ENCODE data around the gene MAP3K14. TPM values are rescaled to one million over a fixed set of nuclear protein-coding genes. Genes with fewer than 3 reads are reported as not detected.
A peak's percentile ranks its signal among the peaks of the same experiment; 100 is the strongest.

Gene MAP3K14
- total and polyA plus RNA-seq, 10 of the 15 experiments (the other 5 are each of a cell fraction or from before 2014, with no cell fraction given), result 2.1 to 33.3 (median 19.7) TPM

DNA sequence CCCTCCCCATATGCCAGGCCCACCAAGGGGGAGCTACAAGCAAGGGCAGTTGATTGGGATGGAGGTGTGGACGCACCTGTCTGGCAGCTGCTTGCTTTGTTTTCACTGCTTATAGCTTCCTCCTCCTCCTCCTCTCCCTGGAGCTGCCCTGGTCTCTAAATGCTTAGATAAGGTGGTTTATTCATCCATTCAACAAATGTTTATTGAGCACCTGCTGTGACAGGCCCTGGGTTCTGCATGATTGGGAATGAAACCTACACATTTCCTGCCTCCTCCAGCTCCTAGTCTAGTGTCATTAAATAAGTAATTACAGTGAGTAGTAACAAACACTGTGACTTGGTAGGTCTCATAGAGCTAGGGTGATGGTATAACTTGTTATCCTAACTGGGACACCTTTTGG is 17.4 kb upstream of the MAP3K14 start:
- H3K27ac ChIP-seq (ENCODE audit: control insufficient read depth, insufficient read depth), result peak overlapping the region; percentile 38; the same call in 1 of the 2 replicates
- in situ Hi-C loops (cut with MboI), result no loop called here
- no peak for TF ChIP-seq BHLHE40 (IDR thresholded peaks at IDR 0.05; ENCODE audit: borderline replicate concordance in 1 of 2, low read depth in 2 of 2, low read length in 1 of 2)
- TF ChIP-seq RUNX3 (IDR thresholded peaks at IDR 0.05; ENCODE audit: low read length), result peak; percentile 26; the same call in 1 of the 2 replicates
- TF ChIP-seq PAX5 (IDR thresholded peaks at IDR 0.05; ENCODE audit: borderline replicate concordance, low read depth, low read length), result 0 out of 2 replicates have a peak, but pooled peaks have one; percentile 32
- 0 out of 2 replicates have a peak, but pooled peaks have one; percentile 20 for TF ChIP-seq TCF12 (IDR thresholded peaks at IDR 0.05; ENCODE audit: low read depth, low read length)
- 0 out of 2 replicates have a peak, but pooled peaks have one; percentile 30 for TF ChIP-seq NFIC (IDR thresholded peaks at IDR 0.05; ENCODE audit: low read depth, low read length)
- DNase-seq (ENCODE audit: low read depth, low spot score) (no peak), ATAC-seq (peak; percentile 4; the same call in 2 of the 3 replicates), FAIRE-seq (peak; percentile 57)
- WGBS (ENCODE audit: insufficient coverage, insufficient replicate concordance, low lambda C conversion rate, missing lambda C conversion rate), result 0% methylated on average over 1 of the region's 1 CpG
- H3K79me2 ChIP-seq (ENCODE audit: control insufficient read depth, insufficient read depth, low read length), result no peaks in the 10 kb centered on the region
- intact Hi-C loops (cut with micrococcal nuclease; ENCODE audit: unreplicated experiment), result no loop called here
- ChIA-PET CTCF (interaction anchor here (0.9 to 1.9 kb wide), 9 partner anchors 9 to 116 kb away, joined by 3 to 7 read pairs (median 3); no protein-coding TSS in a partner anchor), RAD21 (ENCODE audit: unreplicated experiment) (interaction anchor here (0.6 to 2.4 kb wide), 9 partner anchors 17 to 137 kb away, joined by 3 to 22 read pairs (median 3); partner anchors contain the start of gene MAP3K14), SMC1A (ENCODE audit: uncharacterized antibody, unreplicated experiment) (interaction anchor here (0.7 to 2.5 kb wide), 11 partner anchors 12 to 56 kb away, joined by 3 to 15 read pairs (median 5); partner anchors contain the start of gene MAP3K14), POLR2A (interaction anchor here (0.8 to 3.2 kb wide), 4 partner anchors 10 to 23 kb away, joined by 3 to 32 read pairs (median 9); partner anchors contain the start of gene MAP3K14)
- H2AFZ ChIP-seq (ENCODE audit: control insufficient read depth, low read depth, low read length), result no peak overlapping the region
- no peaks in the 10 kb centered on the region for H3K27me3 ChIP-seq (replicated peaks in 1 of 2; ENCODE audit: control insufficient read depth in 2 of 2, insufficient read depth in 2 of 2, low read length in 1 of 2)
- H3K4me2 ChIP-seq (ENCODE audit: control insufficient read depth, insufficient read depth), result peak overlapping the region; percentile 85
- no peaks in the 10 kb centered on the region for H3K9me3 ChIP-seq (replicated peaks; ENCODE audit: control insufficient read depth, insufficient read depth, low read length)
- peaks cover 35% of the 10 kb centered on the region for H3K4me1 ChIP-seq (ENCODE audit: control insufficient read depth, insufficient read depth, low read length)
- H4K20me1 ChIP-seq (ENCODE audit: control insufficient read depth, insufficient read depth), result no peaks in the 10 kb centered on the region
- no TSS peak for BruUV-seq (replicated peaks)
- peak overlapping the region; percentile 3; the same call in 1 of the 2 replicates for H3K4me3 ChIP-seq
- H3K36me3 ChIP-seq (ENCODE audit: control insufficient read depth in 2 of 2, insufficient read depth in 2 of 2, low read length in 1 of 2), result no peaks in the 10 kb centered on the region
- no peak overlapping the region for H3K9ac ChIP-seq (ENCODE audit: control insufficient read depth, insufficient read depth, low read length)

DNA sequence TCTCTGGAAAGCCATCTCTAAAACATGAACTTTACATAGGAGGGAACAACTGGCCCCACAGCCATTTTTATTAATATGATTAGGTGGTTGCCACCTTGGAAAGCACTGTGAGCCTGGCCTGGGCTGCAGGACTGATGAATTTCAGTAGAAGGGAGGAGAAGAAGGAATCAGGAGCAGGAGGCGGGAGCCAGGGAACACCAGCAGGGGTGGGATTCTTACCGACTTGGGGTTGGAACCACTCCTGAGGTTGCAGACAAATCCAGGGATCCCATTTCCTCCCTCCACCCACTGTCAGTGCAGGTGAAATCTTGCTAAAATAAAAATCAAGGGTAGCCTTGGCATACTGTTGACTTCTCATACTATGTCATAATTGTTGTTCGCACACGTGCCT is 16.9 kb upstream of the MAP3K14 start:
- Histone ChIP-seq H4K20me1 (ENCODE audit: control insufficient read depth, insufficient read depth) (no peaks in the 10 kb centered on the region), H3K4me1 (ENCODE audit: control insufficient read depth, insufficient read depth, low read length) (peaks cover 41% of the 10 kb centered on the region), H2AFZ (ENCODE audit: control insufficient read depth, low read depth, low read length) (no peak overlapping the region), H3K9ac (ENCODE audit: control insufficient read depth, insufficient read depth, low read length) (no peak overlapping the region), H3K27ac (ENCODE audit: control insufficient read depth, insufficient read depth) (peak overlapping the region; percentile 38), H3K36me3 (ENCODE audit: control insufficient read depth in 2 of 2, insufficient read depth in 2 of 2, low read length in 1 of 2) (no peaks in the 10 kb centered on the region), H3K9me3 (replicated peaks; ENCODE audit: control insufficient read depth, insufficient read depth, low read length) (no peaks in the 10 kb centered on the region), H3K79me2 (ENCODE audit: control insufficient read depth, insufficient read depth, low read length) (no peaks in the 10 kb centered on the region), H3K4me3 (peak overlapping the region; percentile 3; the same call in 1 of the 2 replicates), H3K27me3 (replicated peaks in 1 of 2; ENCODE audit: control insufficient read depth in 2 of 2, insufficient read depth in 2 of 2, low read length in 1 of 2) (no peaks in the 10 kb centered on the region), H3K4me2 (ENCODE audit: control insufficient read depth, insufficient read depth) (peak overlapping the region; percentile 85)
- no peak for DNase-seq (ENCODE audit: low read depth, low spot score)
- intact Hi-C loops (cut with micrococcal nuclease; ENCODE audit: unreplicated experiment), result no loop called here
- FAIRE-seq, result no peak
- RAD21 ChIA-PET (ENCODE audit: unreplicated experiment), result interaction anchor here (0.6 to 2.4 kb wide), 12 partner anchors 17 to 136 kb away, joined by 3 to 22 read pairs (median 4); partner anchors contain the start of gene MAP3K14
- POLR2A ChIA-PET, result interaction anchor here (0.8 to 3.2 kb wide), 5 partner anchors 10 to 39 kb away, joined by 3 to 32 read pairs (median 8); partner anchors contain the start of gene MAP3K14
- in situ Hi-C loops (cut with MboI), result no loop called here
- 96% methylated on average over 4 of the region's 4 CpGs for WGBS (ENCODE audit: insufficient coverage, insufficient replicate concordance, low lambda C conversion rate, missing lambda C conversion rate)
- CTCF ChIA-PET, result interaction anchor here (1.0 to 1.9 kb wide), 10 partner anchors 10 to 56 kb away, joined by 3 to 7 read pairs (median 4); no protein-coding TSS in a partner anchor
- no peak for ATAC-seq
- no TSS peak for BruUV-seq (replicated peaks)
- SMC1A ChIA-PET (ENCODE audit: uncharacterized antibody, unreplicated experiment), result interaction anchor here (0.8 to 2.5 kb wide), 14 partner anchors 10 to 56 kb away, joined by 3 to 15 read pairs (median 6); partner anchors contain the start of gene MAP3K14
- TF ChIP-seq NFYA (IDR thresholded peaks at IDR 0.05; ENCODE audit: borderline replicate concordance, low read depth, low read length) (no peak), SIN3A (IDR thresholded peaks at IDR 0.05; ENCODE audit: low read depth, low read length) (no peak), KDM1A (IDR thresholded peaks at IDR 0.05; ENCODE audit: borderline replicate concordance) (no peak), HDAC2 (IDR thresholded peaks at IDR 0.05) (no peak), PAX5 (IDR thresholded peaks at IDR 0.05; ENCODE audit: borderline replicate concordance, low read depth, low read length) (no peak), EP300 (IDR thresholded peaks at IDR 0.05; ENCODE audit: borderline replicate concordance in 1 of 2, control insufficient read depth in 1 of 2, low read depth in 2 of 2, low read length in 2 of 2) (no peak), POLR2AphosphoS2 (IDR thresholded peaks at IDR 0.05; ENCODE audit: low read depth, low read length) (no peak), CREB1 (IDR thresholded peaks at IDR 0.05; ENCODE audit: low read depth) (no peak), ZNF384 (IDR thresholded peaks at IDR 0.05; ENCODE audit: borderline replicate concordance, low read depth, low read length) (no peak), TBL1XR1 (IDR thresholded peaks at IDR 0.05; ENCODE audit: low read depth, low read length) (no peak), SREBF1 (IDR thresholded peaks at IDR 0.05; ENCODE audit: low read length) (no peak), RAD21 (IDR thresholded peaks at IDR 0.05; ENCODE audit: insufficient read depth, low read depth, low read length) (no peak), SMAD1 (IDR thresholded peaks at IDR 0.05; ENCODE audit: low read depth, partially characterized antibody) (no peak)

Data from GM12878 (cell line).